Activated CD4-positive, alpha-beta T cell treated with anti-CD3 and anti-CD28 coated beads for 24 hours (primary cell): ENCODE results near the gene SLC7A10.

Experiments used
- DNase-seq, 2 donors: peaks; one replicate each; pipeline ENCODE4 v3.0.0-alpha.2; 2020; ENCODE audit warnings: low read depth in 2 of 2

SLC7A10 gene

GRCh38 chr19:33225458-33225926, at the start of gene SLC7A10:
SLC7A10 (minus strand) TSS chr19:33225850; CDS start chr19:33225703, 147 bp downstream.
- DNase-seq, result no peak

GRCh38 chr19:33274663-33275558, 49.3 kb upstream of the SLC7A10 start:
- no peak for DNase-seq

- DNase-seq, result peak; percentile 23 to 27
These were observed 48.4 kb upstream of the SLC7A10 start for GRCh38 chr19:33273881-33274662.

GRCh38 chr19:33273065-33273736, 47.6 kb upstream of the SLC7A10 start:
- DNase-seq, result no peak

GRCh38 chr19:33271246-33272021, 45.8 kb upstream of the SLC7A10 start:
- no peak for DNase-seq

GRCh38 chr19:33270769-33271168, 45.1 kb upstream of the SLC7A10 start:
- DNase-seq, result no peak

- DNase-seq, result no peak
These were observed 43.4 kb upstream of the SLC7A10 start for GRCh38 chr19:33269016-33269415.

- no peak for DNase-seq
These were observed 42.7 kb upstream of the SLC7A10 start for GRCh38 chr19:33268162-33268991.

GRCh38 chr19:33267706-33268105, 42.1 kb upstream of the SLC7A10 start:
- DNase-seq, result no peak

- DNase-seq, result no peak
These were observed 41.4 kb upstream of the SLC7A10 start for GRCh38 chr19:33266974-33267484.

- no peak for DNase-seq
These were observed 39.3 kb upstream of the SLC7A10 start for GRCh38 chr19:33264881-33265445.

- DNase-seq, result no peak
These were observed 37.8 kb upstream of the SLC7A10 start for GRCh38 chr19:33263325-33264023.

GRCh38 chr19:33261511-33262189, 36.0 kb upstream of the SLC7A10 start:
- DNase-seq, result no peak

- no peak for DNase-seq
These were observed 35.2 kb upstream of the SLC7A10 start for GRCh38 chr19:33260628-33261418.

- DNase-seq, result no peak
These were observed 33.9 kb upstream of the SLC7A10 start for GRCh38 chr19:33259539-33259938.

GRCh38 chr19:33257828-33258227, 32.2 kb upstream of the SLC7A10 start:
- DNase-seq, result no peak

- no peak for DNase-seq
These were observed 30.6 kb upstream of the SLC7A10 start for GRCh38 chr19:33256261-33256660.

GRCh38 chr19:33255781-33256180, 30.1 kb upstream of the SLC7A10 start:
- DNase-seq, result no peak
